ENCODE measurements around the gene TMEM183A. TPM values are rescaled to one million over a fixed set of nuclear protein-coding genes. Genes with fewer than 3 reads are reported as not detected.
A peak's percentile ranks its signal among the peaks of the same experiment; 100 is the strongest.
"Not testable (repeated sequence)": the region's sequence is repeated elsewhere in the genome, so short reads cannot be mapped to it uniquely, and the experiment has no call there.

Gene TMEM183A
- total RNA-seq, 1 donor from 2014 or later, result 69.3 TPM

GRCh38 chr1:202987255-202987654 lies 19.9 kb upstream of the TMEM183A start:
- DNase-seq (ENCODE audit: low read depth in 2 of 2), result no peak

- DNase-seq (ENCODE audit: low read depth in 2 of 2), result no peak
Observed at GRCh38 chr1:202987922-202988583, 19.1 kb upstream of the TMEM183A start.

- DNase-seq (ENCODE audit: low read depth in 2 of 2), result no peak
Observed at GRCh38 chr1:202989879-202990278, 17.3 kb upstream of the TMEM183A start.

- DNase-seq (ENCODE audit: low read depth in 2 of 2), result no peak
Observed at GRCh38 chr1:202991112-202991511, 16.1 kb upstream of the TMEM183A start.

GRCh38 chr1:202994756-202995155 lies 12.4 kb upstream of the TMEM183A start:
- DNase-seq (ENCODE audit: low read depth in 2 of 2), result no peak

GRCh38 chr1:202998836-202999750 lies 8.1 kb upstream of the TMEM183A start:
- peak; percentile 36 to 64 for DNase-seq (ENCODE audit: low read depth in 2 of 2)

- no peak for DNase-seq (ENCODE audit: low read depth in 2 of 2)
Observed at GRCh38 chr1:203000217-203000944, 6.8 kb upstream of the TMEM183A start.

GRCh38 chr1:203001986-203002385 lies 5.2 kb upstream of the TMEM183A start:
- DNase-seq (ENCODE audit: low read depth in 2 of 2), result no peak

- DNase-seq (ENCODE audit: low read depth in 2 of 2), result no peak
Observed at GRCh38 chr1:203002951-203003350, 4.2 kb upstream of the TMEM183A start.

GRCh38 chr1:203005395-203006142 lies 1.6 kb upstream of the TMEM183A start:
- not testable (repeated sequence) for DNase-seq (ENCODE audit: low read depth in 2 of 2)

- no peak for DNase-seq (ENCODE audit: low read depth in 2 of 2)
Observed at GRCh38 chr1:203009185-203009584, 2.0 kb downstream of the TMEM183A start.

- DNase-seq (ENCODE audit: low read depth in 2 of 2), result no peak
Observed at GRCh38 chr1:203011582-203011981, 4.4 kb downstream of the TMEM183A start.

- DNase-seq (ENCODE audit: low read depth in 2 of 2), result no peak
Observed at GRCh38 chr1:203017061-203017460, 9.9 kb downstream of the TMEM183A start.

GRCh38 chr1:203017692-203018091 lies 10.5 kb downstream of the TMEM183A start:
- no peak for DNase-seq (ENCODE audit: low read depth in 2 of 2)

- not testable (repeated sequence) for DNase-seq (ENCODE audit: low read depth in 2 of 2)
Observed at GRCh38 chr1:203022855-203023254, 15.7 kb downstream of the TMEM183A start.

GRCh38 chr1:203025686-203026030 lies 18.5 kb downstream of the TMEM183A start:
- DNase-seq (ENCODE audit: low read depth in 2 of 2), result no peak

- DNase-seq (ENCODE audit: low read depth in 2 of 2), result peak; percentile 43 to 78
Observed at GRCh38 chr1:203026031-203026665, 19.0 kb downstream of the TMEM183A start, which contains the start of gene PPFIA4. TSS of gene PPFIA4 (plus strand) at chr1:203026491. CDS start at chr1:203039009, 12,518 bp downstream.

GRCh38 chr1:203026666-203027663 lies 19.8 kb downstream of the TMEM183A start:
- no peak for DNase-seq (ENCODE audit: low read depth in 2 of 2)

- DNase-seq (ENCODE audit: low read depth in 2 of 2), result no peak
Observed at GRCh38 chr1:203028067-203028783, 21.1 kb downstream of the TMEM183A start.

All from dermis microvascular lymphatic vessel endothelial cell (primary cell).